NCI-H128 (cell line): ENCODE data around the gene CTNNA1.
"Not testable (repeated sequence)": the region's sequence is repeated elsewhere in the genome, so short reads cannot be mapped to it uniquely, and the experiment has no call there.

Source experiments
- DNase-seq: peaks from one replicate; lab custom pipeline; 2025; ENCODE audit not compliant: unreplicated experiment; lab: John Stamatoyannopoulos, UW

CTNNA1 gene

GRCh38 chr5:138757061-138757776, 4.0 kb downstream of the CTNNA1 start:
- DNase-seq, result no peak

DNA sequence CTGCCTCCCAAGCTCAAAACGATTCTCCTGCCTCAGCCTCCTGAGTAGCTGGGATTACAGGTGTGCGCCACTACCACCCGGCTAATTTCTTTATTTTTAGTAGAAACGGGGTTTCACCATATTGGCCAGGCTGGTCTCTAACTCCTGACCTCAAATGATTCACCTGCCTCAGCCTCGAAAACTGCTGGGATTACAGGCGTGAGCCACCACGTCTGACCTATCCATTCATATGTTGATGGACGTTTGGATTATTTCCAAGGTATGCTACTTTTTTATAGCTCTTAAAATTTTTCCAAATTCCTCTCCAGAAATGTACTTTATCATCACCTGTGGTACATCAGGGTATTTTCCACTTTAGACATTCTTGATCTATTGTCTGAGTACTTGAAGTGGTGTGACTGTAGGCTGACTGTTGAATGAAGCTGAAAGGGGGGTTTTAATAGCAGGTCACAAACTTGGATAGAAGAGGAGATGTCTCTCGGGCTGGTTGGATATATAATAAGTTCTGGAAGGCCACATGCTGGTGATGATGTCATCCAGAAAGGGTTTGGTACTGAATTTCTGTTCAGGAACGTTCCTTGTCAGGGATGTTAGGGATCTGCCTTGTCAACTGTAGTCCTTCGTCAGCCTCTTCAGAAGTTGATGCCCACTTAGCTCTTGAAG, 7.4 kb downstream of the CTNNA1 start:
- DNase-seq, result no peak

GRCh38 chr5:138761115-138761514, 7.9 kb downstream of the CTNNA1 start:
- not testable (repeated sequence) for DNase-seq

GRCh38 chr5:138761670-138762069, 8.4 kb downstream of the CTNNA1 start:
- DNase-seq, result not testable (repeated sequence)

DNA sequence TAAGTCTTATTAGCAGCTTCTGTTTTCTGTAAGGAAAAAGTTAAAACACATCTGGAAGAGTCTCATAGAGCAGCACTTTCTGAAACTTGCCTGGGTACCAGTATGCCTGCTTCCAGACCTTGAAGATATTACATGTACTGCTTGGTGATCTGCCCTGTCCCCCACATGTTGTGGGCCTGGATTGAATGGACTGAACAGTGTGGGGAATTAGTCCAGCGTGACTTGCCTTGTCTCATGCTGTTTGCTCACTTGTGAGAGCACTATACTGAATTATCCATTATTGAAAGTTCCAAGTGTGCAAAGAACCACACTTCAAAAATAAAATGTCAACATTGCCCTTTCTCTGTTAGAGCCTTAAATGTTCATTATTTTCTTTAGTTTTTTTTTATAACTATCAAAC, 8.9 kb downstream of the CTNNA1 start:
- DNase-seq, result no peak

DNA sequence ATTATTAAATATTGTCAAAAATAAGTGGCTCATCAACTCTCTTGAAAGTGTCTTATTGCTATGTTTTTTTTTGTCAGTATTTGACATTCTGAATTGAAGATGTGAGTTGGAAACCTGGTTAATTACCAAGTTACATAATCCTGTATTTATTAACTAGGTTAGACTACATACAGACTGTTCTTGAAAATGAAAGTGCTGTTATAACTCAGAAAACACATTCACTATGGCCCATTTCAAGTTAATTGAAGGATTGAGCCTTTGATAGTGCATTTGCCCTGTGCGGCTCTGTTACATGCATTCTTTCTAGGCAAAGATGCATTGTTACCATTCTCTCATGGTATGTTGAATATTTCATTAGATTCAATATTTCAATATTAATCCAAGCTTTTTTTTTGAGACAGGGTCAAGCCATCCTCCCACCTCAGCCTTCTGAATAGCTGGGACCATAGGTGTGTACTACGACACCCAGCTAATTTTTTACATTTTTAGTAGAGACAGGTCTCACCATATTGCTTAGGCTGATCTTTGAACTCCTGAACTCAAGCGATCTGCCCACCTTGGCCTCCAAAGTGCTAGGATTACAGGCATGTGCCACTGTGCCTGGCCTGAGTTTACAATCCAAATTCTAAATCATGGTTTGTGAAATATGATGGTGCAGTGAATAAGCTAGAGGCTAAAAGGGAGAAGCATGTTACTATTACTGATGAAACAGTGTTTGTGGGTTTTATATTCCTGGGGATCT, 10.0 kb downstream of the CTNNA1 start:
- DNase-seq, result no peak

GRCh38 chr5:138770291-138770690, 17.1 kb downstream of the CTNNA1 start:
- DNase-seq, result no peak

DNA sequence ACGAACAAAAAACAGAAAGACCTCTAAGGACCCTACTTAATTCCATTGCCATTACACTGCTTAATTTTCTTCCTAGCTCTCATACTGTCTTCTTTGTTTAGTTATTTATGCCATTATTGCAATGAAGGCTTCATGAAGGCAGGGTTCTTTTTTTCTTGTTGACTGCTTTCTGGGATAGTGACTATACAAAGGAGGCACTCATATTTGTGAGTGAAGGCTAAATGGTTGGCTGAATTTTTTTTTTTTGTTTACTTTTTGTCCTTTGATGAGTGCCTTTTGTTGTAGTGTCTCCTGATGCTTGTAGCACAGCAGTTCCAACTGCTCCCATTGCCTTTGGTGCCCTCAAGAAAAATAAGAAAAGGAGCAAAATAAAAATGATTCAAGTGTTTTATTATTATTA, 17.8 kb downstream of the CTNNA1 start:
- no peak for DNase-seq

DNA sequence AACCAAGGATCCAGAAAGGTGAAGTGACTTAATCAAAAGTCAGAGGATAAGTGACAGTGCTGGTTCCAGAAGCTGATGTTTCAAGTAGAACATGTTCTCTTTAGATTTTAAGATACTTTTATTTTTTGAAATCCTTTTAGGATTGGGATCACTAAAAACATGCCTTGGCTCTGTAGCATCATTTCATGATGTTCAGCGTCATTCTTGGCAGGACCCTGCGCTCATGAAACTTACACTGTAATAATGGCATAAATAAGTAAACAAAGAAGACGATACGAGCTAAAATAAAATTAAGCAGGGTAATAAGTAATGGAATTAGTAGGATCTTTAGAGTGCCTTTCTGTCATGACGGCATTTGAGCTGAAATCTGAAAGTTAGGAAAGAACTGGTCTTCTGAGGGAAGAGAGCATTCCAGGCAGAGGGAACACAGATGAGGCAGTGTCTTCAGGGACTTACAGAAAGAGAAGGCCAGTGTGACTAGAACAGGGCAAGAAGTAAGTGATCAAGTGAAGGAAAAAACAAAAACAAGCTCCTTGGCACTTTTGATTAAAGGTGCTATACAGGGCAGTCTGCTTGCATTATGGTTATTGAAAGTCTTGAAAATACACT, 19.9 kb downstream of the CTNNA1 start:
- DNase-seq, result no peak

- not testable (repeated sequence) for DNase-seq
These were observed 20.4 kb downstream of the CTNNA1 start for GRCh38 chr5:138773624-138774023.

- DNase-seq, result no peak
These were observed 21.8 kb downstream of the CTNNA1 start for GRCh38 chr5:138775034-138775433.

GRCh38 chr5:138778234-138778633, 25.0 kb downstream of the CTNNA1 start:
- no peak for DNase-seq

GRCh38 chr5:138783976-138784375, 30.8 kb downstream of the CTNNA1 start:
- DNase-seq, result no peak

DNA sequence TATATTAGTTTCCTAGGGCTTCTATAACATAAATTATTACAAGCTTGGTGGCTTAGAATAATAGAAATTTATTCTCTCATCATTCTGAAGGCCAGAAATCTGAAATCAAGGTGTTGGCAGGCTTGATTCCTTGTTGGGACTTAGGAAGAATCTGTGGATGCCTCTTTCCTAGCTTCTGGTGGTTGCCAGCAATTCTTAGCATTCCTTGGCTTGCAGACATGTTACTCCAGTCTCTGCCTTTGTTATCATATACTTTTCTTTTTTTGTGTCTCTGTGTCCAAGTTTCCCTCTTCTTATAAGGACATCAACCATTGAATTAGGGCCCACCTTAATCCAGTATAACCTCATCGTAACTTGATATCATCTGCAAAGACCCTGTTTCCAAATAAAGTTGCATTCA, 31.4 kb downstream of the CTNNA1 start:
- DNase-seq, result no peak

GRCh38 chr5:138789771-138790242, 36.6 kb downstream of the CTNNA1 start:
- DNase-seq, result no peak

GRCh38 chr5:138790684-138791083, 37.5 kb downstream of the CTNNA1 start:
- DNase-seq, result no peak

GRCh38 chr5:138792195-138792790, 39.1 kb downstream of the CTNNA1 start:
- DNase-seq, result no peak

GRCh38 chr5:138793575-138793974, 40.4 kb downstream of the CTNNA1 start:
- DNase-seq, result no peak

GRCh38 chr5:138803285-138803684, 50.1 kb downstream of the CTNNA1 start:
- no peak for DNase-seq

GRCh38 chr5:138803935-138804334, 50.7 kb downstream of the CTNNA1 start:
- DNase-seq, result no peak

DNA sequence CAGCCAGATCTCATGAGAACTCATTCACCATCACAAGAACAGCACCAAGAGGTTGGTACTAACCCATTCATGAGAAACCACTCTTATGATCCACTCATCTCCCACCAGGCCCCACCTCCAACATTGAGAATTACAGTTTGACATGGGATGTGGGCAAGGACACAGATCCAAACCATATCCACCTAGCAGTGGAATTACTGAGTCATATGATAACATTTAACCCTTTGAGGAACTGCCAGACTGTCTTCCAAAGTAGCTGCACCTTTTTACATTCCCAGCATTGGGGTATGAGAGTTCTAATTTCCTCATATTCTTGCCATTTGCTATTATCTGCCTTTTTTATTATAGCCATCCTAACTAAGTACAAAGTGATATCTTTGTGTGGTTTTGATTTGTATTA, 51.9 kb downstream of the CTNNA1 start:
- DNase-seq, result no peak
